K562 (cell line): ENCODE results near the gene LAGE3.

Experiments used
- BCL6 ChIP-seq: fragments of 250-450 bp; sonication (Bioruptor Pico); IDR thresholded peaks from 2 replicates; pipeline ENCODE4 v1.4.0; 2020
- CHD1 ChIP-seq: fragments of 200-600 bp; sonication (generic); IDR thresholded peaks from one replicate; pipeline ENCODE4 v1.6.1; 2012; ENCODE audit warnings: mild to moderate bottlenecking, moderate library complexity, low read length, inconsistent platforms
- CTCF ChIP-seq, 3 experiments: IDR thresholded peaks in 2 of 3; conservative IDR thresholded peaks in 1 of 3; 2 replicates each; pipeline ENCODE4 v1.5.1; 2011 to 2012; ENCODE audit warnings: low read length in 3 of 3, mild to moderate bottlenecking in 3 of 3, control low read depth in 2 of 3, improper control_type of control experiment in 1 of 3, inconsistent platforms in 1 of 3, low read depth in 1 of 3, mixed read lengths in 1 of 3, moderate library complexity in 1 of 3; ENCODE audit not compliant: insufficient read depth in 2 of 3
- POLR2A ChIP-seq: fragments of 450-650 bp; conservative IDR thresholded peaks from 2 replicates; pipeline ENCODE4 v1.6.1; 2016
- POLR2AphosphoS5 ChIP-seq: IDR thresholded peaks from 2 replicates; pipeline ENCODE4 v1.6.1; 2011; ENCODE audit warnings: mild to moderate bottlenecking, low read depth, low read length, moderate library complexity; ENCODE audit not compliant: control insufficient read depth, insufficient read depth
- ZNF274 ChIP-seq: IDR thresholded peaks from 2 replicates; pipeline ENCODE4 v1.6.1; 2011; ENCODE audit warnings: low read depth, mild to moderate bottlenecking, low read length, moderate library complexity, borderline replicate concordance

DNA sequence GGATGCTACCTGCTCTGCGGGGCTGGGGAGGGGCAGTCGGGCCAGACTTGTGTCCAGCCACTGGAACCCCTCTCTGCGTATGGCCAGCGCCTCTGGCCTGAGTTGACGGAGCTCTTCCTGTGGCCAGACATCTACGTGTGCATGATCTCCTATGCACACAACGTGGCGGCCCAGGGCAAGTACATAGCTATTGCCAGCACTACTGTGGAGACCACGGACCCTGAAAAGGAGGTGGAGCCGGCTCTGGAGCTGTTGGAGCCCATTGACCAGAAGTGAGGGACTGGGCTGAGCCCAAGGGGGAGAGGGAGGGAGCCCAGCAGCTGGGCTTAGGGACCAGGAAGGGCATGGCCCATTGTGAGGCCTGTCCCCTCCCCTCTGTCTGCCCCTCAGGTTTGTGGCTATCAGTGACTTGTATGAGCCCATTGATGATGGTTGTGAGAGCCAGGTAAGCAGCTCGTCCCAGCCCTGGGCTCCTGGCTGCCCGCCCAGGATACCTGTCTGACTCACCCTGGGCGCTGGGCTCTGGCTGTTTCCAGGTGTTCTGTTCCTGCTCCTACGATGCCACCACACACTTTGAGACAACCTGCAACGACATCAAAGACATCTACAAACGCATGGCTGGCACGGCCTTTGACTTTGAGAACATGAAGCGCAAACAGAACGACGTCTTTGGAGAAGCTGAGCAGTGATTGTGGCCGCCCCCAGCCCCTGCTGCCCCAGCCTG, 36.9 kb downstream of the LAGE3 start:
- TF ChIP-seq POLR2A (no peak), CHD1 (no peak), ZNF274 (no peak), CTCF (IDR thresholded peaks at IDR 0.05 in 2 of 3, conservative IDR thresholded peaks at IDR 0.05 in 1 of 3; ENCODE audit: insufficient read depth in 2 of 3, low read depth in 1 of 3, low read length in 3 of 3) (no peak), POLR2AphosphoS5 (no peak), BCL6 (CRISPR knock-in tag) (no peak)
